HepG2 (cell line): ENCODE measurements around the gene NDE1. TPM values are rescaled to one million over a fixed set of nuclear protein-coding genes. Genes with fewer than 3 reads are reported as not detected.
A peak's percentile ranks its signal among the peaks of the same experiment; 100 is the strongest.

Experiments
- ARNT2 ChIP-seq: sonication (generic); formaldehyde crosslinking; IDR thresholded peaks from 2 replicates; pipeline ENCODE4 v1.8.0; 2022; ENCODE audit warnings: mild to moderate bottlenecking, low read depth, missing genetic modification reagents, moderate library complexity
- BHLHE40 ChIP-seq: IDR thresholded peaks from 2 replicates; pipeline ENCODE4 v1.6.1; 2011; ENCODE audit warnings: low read length, improper control_type of control experiment
- CBX2 ChIP-seq, 2 experiments: fragments of 200-600 bp in 1 of 2; sonication (generic); formaldehyde crosslinking in 1 of 2; IDR thresholded peaks; 2 replicates each; pipeline versions ENCODE4 v1.7.0 to v1.8.1; 2018 to 2022; ENCODE audit warnings: low read depth in 2 of 2, low read length in 1 of 2, mild to moderate bottlenecking in 1 of 2, missing genetic modification reagents in 1 of 2
- CCAR2 ChIP-seq: fragments of 200-400 bp; formaldehyde crosslinking; optimal IDR thresholded peaks from 2 replicates; pipeline ENCODE3; 2018; ENCODE audit warnings: low read depth, mild to moderate bottlenecking, low read length, moderate library complexity
- CENPX ChIP-seq: sonication (generic); formaldehyde crosslinking; IDR thresholded peaks from 2 replicates; pipeline ENCODE4 v1.9.0; 2021; ENCODE audit warnings: mild to moderate bottlenecking, missing genetic modification reagents, moderate library complexity
- MTF1 ChIP-seq: sonication (generic); formaldehyde crosslinking; IDR thresholded peaks from 2 replicates; pipeline ENCODE4 v1.5.0; 2020; ENCODE audit warnings: missing genetic modification reagents
- MXI1 ChIP-seq: IDR thresholded peaks from 3 replicates; pipeline ENCODE4 v1.6.1; 2012; ENCODE audit warnings: low read depth, low read length, inconsistent platforms, borderline replicate concordance
- U2AF2 ChIP-seq: fragments of 200-400 bp; formaldehyde crosslinking; IDR thresholded peaks from 2 replicates; pipeline ENCODE4 v1.6.1; 2017; ENCODE audit warnings: low read depth, mild to moderate bottlenecking, low read length
- XRCC5 ChIP-seq: fragments of 200-400 bp; formaldehyde crosslinking; optimal IDR thresholded peaks from 2 replicates; pipeline ENCODE3; 2017; ENCODE audit warnings: mild to moderate bottlenecking, low read length
- ZNF260 ChIP-seq: sonication (generic); formaldehyde crosslinking; IDR thresholded peaks from 2 replicates; pipeline ENCODE4 v1.4.0; 2020; ENCODE audit warnings: missing genetic modification reagents, low read depth, mild to moderate bottlenecking, borderline replicate concordance
- ZNF558 ChIP-seq: sonication (generic); formaldehyde crosslinking; IDR thresholded peaks from 2 replicates; pipeline ENCODE4 v1.9.0; 2022; ENCODE audit warnings: mild to moderate bottlenecking, missing genetic modification reagents, borderline replicate concordance
- polyA plus RNA-seq, 8 experiments: library from polyadenylated mRNA; depleted of rRNA in 3 of 8; stranded (reverse) in 7 of 8; unstranded in 1 of 8; fragments of >200 nt; fragmentation: Illumina TruSeq in 4 of 8; extraction: Trizol in 4 of 8; gene quantifications; 2 replicates each; pipeline versions ENCODE4 v1.2.1 to v1.2.3, GENCODE V29; 2011 to 2016; ENCODE audit warnings: low read depth in 4 of 8, missing spikeins in 1 of 8, mixed read lengths in 1 of 8; ENCODE audit not compliant: insufficient read depth in 1 of 8
- total RNA-seq, 5 experiments: library from RNA; depleted of rRNA; stranded (reverse); fragments of >200 nt; fragmentation: Illumina TruSeq; extraction: Trizol; gene quantifications; 2 replicates each; pipeline ENCODE4 v1.2.3, GENCODE V29; 2016; ENCODE audit warnings: low read depth in 1 of 5
- TF ChIP-seq, protein P1 (sequence below): sonication (generic); formaldehyde crosslinking; IDR thresholded peaks from 2 replicates; pipeline ENCODE4 v1.5.1; 2020; ENCODE audit warnings: mild to moderate bottlenecking, missing genetic modification reagents, borderline replicate concordance
- TF ChIP-seq, protein P2 (sequence below), 2 experiments: sonication (generic) in 1 of 2; formaldehyde crosslinking in 1 of 2; IDR thresholded peaks; 2 replicates each; pipeline versions ENCODE4 v1.4.0 to v1.6.1; 2018 to 2020; ENCODE audit warnings: missing genetic modification reagents in 2 of 2, borderline replicate concordance in 1 of 2, low read depth in 1 of 2, mild to moderate bottlenecking in 1 of 2, missing biosample characterization in 1 of 2
- TF ChIP-seq, protein P3 (sequence below): sonication (generic); formaldehyde crosslinking; IDR thresholded peaks from 2 replicates; pipeline ENCODE4 v1.4.0; 2020; ENCODE audit warnings: mild to moderate bottlenecking, low read depth, missing genetic modification reagents
- TF ChIP-seq, protein P4 (sequence below), 2 experiments: sonication (generic) in 1 of 2; formaldehyde crosslinking in 1 of 2; IDR thresholded peaks; 2 replicates each; pipeline versions ENCODE4 v1.5.1 to v1.6.1; 2011 to 2020; ENCODE audit warnings: borderline replicate concordance in 1 of 2, low read depth in 1 of 2, low read length in 1 of 2, mild to moderate bottlenecking in 1 of 2, missing genetic modification reagents in 1 of 2, moderate library complexity in 1 of 2
- TF ChIP-seq, protein P5 (sequence below): sonication (generic); formaldehyde crosslinking; IDR thresholded peaks from 2 replicates; pipeline ENCODE4 v1.9.0; 2021; ENCODE audit warnings: missing genetic modification reagents, borderline replicate concordance

The NDE1 gene
- total and polyA plus RNA-seq, 2 of the 13 experiments (the other 11 are each of a cell fraction or from before 2014, with no cell fraction given) = 40.9 to 72.5 TPM

DNA sequence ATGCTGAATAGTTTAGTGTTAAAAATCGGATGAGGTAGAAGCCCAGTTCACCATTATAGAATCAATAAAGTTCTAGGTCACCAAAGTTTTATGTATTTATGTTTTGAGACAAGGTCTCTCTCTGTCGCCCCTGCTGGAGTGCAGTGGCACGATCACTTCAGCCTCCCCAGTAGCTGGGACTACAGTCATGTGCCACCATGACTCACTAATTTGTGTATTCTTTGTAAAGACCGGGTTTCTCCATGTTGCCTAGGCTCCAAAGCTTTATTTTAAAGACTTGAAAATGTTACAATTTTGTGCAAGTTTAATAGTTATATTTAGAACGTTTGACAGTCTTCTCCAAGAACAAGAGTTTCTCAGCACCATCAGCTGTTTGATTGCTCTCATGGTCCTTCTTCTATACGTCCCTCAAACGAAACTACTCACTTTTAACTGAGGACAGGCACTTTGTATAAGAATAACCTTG, 32.1 kb downstream of the NDE1 start (continued):
- TF ChIP-seq ZNF558 (no peak), ARNT2 (CRISPR knock-in tag) (no peak), ZNF260 (CRISPR knock-in tag) (no peak), CENPX (CRISPR knock-in tag) (no peak), U2AF2 (no peak), CBX2 (IDR thresholded peaks at IDR 0.05; ENCODE audit: low read depth, low read length) (no peak), CBX2 (CRISPR knock-in tag; IDR thresholded peaks at IDR 0.05; ENCODE audit: low read depth) (no peak), MXI1 (peak; percentile 65; the same call in 1 of the 3 replicates), BHLHE40 (peak; percentile 90), MTF1 (no peak), XRCC5 (peak; percentile 75), CCAR2 (no peak)
- TF ChIP-seq, protein P1, sequence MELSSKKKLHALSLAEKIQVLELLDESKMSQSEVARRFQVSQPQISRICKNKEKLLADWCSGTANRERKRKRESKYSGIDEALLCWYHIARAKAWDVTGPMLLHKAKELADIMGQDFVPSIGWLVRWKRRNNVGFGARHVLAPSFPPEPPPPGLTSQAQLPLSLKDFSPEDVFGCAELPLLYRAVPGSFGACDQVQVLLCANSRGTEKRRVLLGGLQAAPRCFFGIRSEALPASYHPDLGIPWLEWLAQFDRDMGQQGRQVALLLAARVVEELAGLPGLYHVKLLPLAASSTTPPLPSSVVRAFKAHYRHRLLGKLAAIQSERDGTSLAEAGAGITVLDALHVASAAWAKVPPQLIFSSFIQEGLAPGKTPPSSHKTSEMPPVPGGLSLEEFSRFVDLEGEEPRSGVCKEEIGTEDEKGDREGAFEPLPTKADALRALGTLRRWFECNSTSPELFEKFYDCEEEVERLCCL (CRISPR knock-in tag) = no peak
- TF ChIP-seq, protein P2, sequence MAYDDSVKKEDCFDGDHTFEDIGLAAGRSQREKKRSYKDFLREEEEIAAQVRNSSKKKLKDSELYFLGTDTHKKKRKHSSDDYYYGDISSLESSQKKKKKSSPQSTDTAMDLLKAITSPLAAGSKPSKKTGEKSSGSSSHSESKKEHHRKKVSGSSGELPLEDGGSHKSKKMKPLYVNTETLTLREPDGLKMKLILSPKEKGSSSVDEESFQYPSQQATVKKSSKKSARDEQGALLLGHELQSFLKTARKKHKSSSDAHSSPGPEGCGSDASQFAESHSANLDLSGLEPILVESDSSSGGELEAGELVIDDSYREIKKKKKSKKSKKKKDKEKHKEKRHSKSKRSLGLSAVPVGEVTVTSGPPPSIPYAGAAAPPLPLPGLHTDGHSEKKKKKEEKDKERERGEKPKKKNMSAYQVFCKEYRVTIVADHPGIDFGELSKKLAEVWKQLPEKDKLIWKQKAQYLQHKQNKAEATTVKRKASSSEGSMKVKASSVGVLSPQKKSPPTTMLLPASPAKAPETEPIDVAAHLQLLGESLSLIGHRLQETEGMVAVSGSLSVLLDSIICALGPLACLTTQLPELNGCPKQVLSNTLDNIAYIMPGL (CRISPR knock-in tag; IDR thresholded peaks at IDR 0.05; ENCODE audit: borderline replicate concordance in 1 of 2, low read depth in 1 of 2) = peak in 1 of 2 experiments; percentile 83; a peak in 2 of 4 replicates
- TF ChIP-seq, protein P3, sequence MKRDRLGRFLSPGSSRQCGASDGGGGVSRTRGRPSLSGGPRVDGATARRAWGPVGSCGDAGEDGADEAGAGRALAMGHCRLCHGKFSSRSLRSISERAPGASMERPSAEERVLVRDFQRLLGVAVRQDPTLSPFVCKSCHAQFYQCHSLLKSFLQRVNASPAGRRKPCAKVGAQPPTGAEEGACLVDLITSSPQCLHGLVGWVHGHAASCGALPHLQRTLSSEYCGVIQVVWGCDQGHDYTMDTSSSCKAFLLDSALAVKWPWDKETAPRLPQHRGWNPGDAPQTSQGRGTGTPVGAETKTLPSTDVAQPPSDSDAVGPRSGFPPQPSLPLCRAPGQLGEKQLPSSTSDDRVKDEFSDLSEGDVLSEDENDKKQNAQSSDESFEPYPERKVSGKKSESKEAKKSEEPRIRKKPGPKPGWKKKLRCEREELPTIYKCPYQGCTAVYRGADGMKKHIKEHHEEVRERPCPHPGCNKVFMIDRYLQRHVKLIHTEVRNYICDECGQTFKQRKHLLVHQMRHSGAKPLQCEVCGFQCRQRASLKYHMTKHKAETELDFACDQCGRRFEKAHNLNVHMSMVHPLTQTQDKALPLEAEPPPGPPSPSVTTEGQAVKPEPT = no peak
- TF ChIP-seq, protein P4, sequence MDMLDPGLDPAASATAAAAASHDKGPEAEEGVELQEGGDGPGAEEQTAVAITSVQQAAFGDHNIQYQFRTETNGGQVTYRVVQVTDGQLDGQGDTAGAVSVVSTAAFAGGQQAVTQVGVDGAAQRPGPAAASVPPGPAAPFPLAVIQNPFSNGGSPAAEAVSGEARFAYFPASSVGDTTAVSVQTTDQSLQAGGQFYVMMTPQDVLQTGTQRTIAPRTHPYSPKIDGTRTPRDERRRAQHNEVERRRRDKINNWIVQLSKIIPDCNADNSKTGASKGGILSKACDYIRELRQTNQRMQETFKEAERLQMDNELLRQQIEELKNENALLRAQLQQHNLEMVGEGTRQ (IDR thresholded peaks at IDR 0.05; ENCODE audit: low read depth, low read length) = peak; percentile 55; the same call in 1 of the 2 replicates
- TF ChIP-seq, protein P4 (CRISPR knock-in tag; IDR thresholded peaks at IDR 0.05; ENCODE audit: borderline replicate concordance) = peak; percentile 67; the same call in 1 of the 2 replicates
- TF ChIP-seq, protein P5, sequence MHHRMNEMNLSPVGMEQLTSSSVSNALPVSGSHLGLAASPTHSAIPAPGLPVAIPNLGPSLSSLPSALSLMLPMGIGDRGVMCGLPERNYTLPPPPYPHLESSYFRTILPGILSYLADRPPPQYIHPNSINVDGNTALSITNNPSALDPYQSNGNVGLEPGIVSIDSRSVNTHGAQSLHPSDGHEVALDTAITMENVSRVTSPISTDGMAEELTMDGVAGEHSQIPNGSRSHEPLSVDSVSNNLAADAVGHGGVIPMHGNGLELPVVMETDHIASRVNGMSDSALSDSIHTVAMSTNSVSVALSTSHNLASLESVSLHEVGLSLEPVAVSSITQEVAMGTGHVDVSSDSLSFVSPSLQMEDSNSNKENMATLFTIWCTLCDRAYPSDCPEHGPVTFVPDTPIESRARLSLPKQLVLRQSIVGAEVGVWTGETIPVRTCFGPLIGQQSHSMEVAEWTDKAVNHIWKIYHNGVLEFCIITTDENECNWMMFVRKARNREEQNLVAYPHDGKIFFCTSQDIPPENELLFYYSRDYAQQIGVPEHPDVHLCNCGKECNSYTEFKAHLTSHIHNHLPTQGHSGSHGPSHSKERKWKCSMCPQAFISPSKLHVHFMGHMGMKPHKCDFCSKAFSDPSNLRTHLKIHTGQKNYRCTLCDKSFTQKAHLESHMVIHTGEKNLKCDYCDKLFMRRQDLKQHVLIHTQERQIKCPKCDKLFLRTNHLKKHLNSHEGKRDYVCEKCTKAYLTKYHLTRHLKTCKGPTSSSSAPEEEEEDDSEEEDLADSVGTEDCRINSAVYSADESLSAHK (CRISPR knock-in tag) = no peak
